Heart left ventricle (tissue), 13 donors: ENCODE measurements around the gene CPT1B.

Source experiments
- POLR2A ChIP-seq, 2 donors: fragments of 450-650 bp; IDR thresholded peaks; one replicate each; pipeline ENCODE4 v1.6.1; 2017; ENCODE audit warnings: antibody characterized with exemption in 2 of 2, mild to moderate bottlenecking in 2 of 2, moderate library complexity in 2 of 2
- TF ChIP-seq, protein P1 (sequence below), 12 donors: fragments of 200-600 bp; sonication (generic) in 4 of 12; IDR thresholded peaks; one replicate each; pipeline versions ENCODE4 v1.5.0 to v1.8.0; 2018 to 2022; ENCODE audit warnings: antibody characterized with exemption in 12 of 12, mild to moderate bottlenecking in 5 of 12
- donor health status: ischemic (EF 13 %, LVEDD 7.1; RV severe dilation, severe dysfunction).
- donor health status: DM: no; HTN: yes; CAD: no.
- donor health status: DM: no; HTN: no; CAD: no.
- donor health status: ischemic (EF 25% LVEDD 6.9; RV normal size, moderate dysfunction).
- donor health status: ischemic (EF 25% LVEDD 5.7; RV mildly dilated, moderate dysfunction).
- donor health status: ischemic (EF 35%, LVEDD 5.7; RV mildly dilated, moderate dysfunction).
- donor health status: nonischemic (EF 11% LVEDD 7.7; RV severe dilation, severe dysfunction).
- donor health status: DM: yes; HTN: yes; CAD: no.
- donor health status: PGD.
- donor health status: ischemic (EF 29% LVEDD 5.4; RV normal size, mild dysfunction).
- donor health status: nonischemic (EF 23%, LVEDD 6.1; RV moderate dilation, normal function).

DNA sequence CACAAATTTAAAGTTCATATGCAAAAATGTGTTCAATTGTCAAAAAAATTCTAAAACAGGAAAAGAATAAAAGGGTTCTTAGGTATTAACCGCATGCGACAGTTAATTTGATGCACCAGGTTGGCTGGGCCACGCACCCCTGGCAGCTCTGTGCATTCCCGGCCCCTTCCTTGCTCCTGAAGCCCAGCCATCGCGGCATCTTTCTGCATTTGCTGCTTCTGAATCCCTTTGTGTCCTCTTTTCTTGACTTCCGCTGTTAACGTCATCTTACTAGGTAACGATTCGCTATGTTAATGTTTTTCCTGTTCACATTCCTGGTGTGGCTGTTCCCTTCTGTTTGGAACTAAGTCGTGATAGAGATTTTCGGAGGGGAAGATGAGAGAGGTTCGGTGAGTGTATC lies 40.5 kb downstream of the CPT1B start:
- TF ChIP-seq, protein P1, sequence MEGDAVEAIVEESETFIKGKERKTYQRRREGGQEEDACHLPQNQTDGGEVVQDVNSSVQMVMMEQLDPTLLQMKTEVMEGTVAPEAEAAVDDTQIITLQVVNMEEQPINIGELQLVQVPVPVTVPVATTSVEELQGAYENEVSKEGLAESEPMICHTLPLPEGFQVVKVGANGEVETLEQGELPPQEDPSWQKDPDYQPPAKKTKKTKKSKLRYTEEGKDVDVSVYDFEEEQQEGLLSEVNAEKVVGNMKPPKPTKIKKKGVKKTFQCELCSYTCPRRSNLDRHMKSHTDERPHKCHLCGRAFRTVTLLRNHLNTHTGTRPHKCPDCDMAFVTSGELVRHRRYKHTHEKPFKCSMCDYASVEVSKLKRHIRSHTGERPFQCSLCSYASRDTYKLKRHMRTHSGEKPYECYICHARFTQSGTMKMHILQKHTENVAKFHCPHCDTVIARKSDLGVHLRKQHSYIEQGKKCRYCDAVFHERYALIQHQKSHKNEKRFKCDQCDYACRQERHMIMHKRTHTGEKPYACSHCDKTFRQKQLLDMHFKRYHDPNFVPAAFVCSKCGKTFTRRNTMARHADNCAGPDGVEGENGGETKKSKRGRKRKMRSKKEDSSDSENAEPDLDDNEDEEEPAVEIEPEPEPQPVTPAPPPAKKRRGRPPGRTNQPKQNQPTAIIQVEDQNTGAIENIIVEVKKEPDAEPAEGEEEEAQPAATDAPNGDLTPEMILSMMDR (IDR thresholded peaks at IDR 0.05): no peak
- no peak for TF ChIP-seq POLR2A (IDR thresholded peaks at IDR 0.05)
